ENCODE measurements around the gene THAP2.

- TF ChIP-seq, protein P1, sequence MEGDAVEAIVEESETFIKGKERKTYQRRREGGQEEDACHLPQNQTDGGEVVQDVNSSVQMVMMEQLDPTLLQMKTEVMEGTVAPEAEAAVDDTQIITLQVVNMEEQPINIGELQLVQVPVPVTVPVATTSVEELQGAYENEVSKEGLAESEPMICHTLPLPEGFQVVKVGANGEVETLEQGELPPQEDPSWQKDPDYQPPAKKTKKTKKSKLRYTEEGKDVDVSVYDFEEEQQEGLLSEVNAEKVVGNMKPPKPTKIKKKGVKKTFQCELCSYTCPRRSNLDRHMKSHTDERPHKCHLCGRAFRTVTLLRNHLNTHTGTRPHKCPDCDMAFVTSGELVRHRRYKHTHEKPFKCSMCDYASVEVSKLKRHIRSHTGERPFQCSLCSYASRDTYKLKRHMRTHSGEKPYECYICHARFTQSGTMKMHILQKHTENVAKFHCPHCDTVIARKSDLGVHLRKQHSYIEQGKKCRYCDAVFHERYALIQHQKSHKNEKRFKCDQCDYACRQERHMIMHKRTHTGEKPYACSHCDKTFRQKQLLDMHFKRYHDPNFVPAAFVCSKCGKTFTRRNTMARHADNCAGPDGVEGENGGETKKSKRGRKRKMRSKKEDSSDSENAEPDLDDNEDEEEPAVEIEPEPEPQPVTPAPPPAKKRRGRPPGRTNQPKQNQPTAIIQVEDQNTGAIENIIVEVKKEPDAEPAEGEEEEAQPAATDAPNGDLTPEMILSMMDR (IDR thresholded peaks at IDR 0.05): no peak
- no peak for TF ChIP-seq POLR2A (IDR thresholded peaks at IDR 0.05)
Observed at GRCh38 chr12:71718611-71719010, 54.5 kb downstream of the THAP2 start.

Data from lower leg skin (tissue), 3 donors.